AG08395 (cell line): Measurements from ENCODE around the gene SRXN1.

ENCODE experiments used
- DNase-seq: peaks from one replicate; pipeline ENCODE4 v3.0.0; 2012; ENCODE audit warnings: mixed read lengths, low spot score

SRXN1 gene

GRCh38 chr20:607476-607875 lies 45.5 kb downstream of the SRXN1 start:
- DNase-seq = no peak

GRCh38 chr20:605237-605636 lies 47.8 kb downstream of the SRXN1 start:
- no peak for DNase-seq

GRCh38 chr20:603116-603640 lies 49.8 kb downstream of the SRXN1 start:
- DNase-seq = no peak

GRCh38 chr20:602111-602970 lies 50.7 kb downstream of the SRXN1 start:
- no peak for DNase-seq

DNA sequence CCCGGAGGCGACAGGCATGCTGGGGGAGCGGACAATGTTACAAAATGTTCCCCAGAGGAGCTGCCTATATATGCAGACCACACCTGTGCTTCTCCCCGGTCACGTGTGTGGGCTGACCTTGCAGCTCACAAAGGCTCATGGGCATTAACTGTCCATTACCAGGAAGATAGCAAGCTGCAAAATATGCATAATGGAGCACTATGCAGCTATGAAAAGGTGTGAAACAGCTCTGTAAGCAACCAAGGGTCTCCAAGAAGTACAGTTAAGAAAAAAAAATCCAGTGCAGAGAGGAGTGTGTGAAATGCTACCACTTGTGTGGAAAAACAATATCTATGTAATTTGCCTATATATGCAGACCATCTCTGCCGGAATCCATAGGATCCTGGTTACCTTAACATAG lies 52.3 kb downstream of the SRXN1 start:
- no peak for DNase-seq

DNA sequence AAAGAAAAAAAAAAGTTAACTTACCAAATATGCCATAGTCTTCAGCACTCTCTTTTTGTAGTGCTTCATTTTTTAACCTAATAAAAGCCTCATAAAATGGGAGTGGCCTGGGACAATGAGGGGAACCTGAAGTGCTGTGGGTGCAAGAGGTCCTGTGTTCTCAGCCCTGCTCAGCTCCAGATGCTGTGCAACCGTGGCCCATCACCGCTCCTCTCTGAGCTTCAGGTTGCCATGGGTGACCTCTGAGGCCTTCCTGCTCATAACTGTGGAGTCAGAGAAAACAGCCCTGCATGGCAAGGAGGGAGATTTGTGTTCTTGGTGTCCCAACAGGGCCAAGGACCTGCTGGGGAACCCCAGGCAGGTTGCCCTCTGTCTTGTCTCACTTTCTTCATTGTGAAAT lies 52.9 kb downstream of the SRXN1 start:
- no peak for DNase-seq

GRCh38 chr20:598133-598850 lies 54.7 kb downstream of the SRXN1 start:
- DNase-seq = no peak

GRCh38 chr20:597560-597959 lies 55.4 kb downstream of the SRXN1 start:
- no peak for DNase-seq
